ENCODE measurements around the gene ARL10.

The ARL10 gene

DNA sequence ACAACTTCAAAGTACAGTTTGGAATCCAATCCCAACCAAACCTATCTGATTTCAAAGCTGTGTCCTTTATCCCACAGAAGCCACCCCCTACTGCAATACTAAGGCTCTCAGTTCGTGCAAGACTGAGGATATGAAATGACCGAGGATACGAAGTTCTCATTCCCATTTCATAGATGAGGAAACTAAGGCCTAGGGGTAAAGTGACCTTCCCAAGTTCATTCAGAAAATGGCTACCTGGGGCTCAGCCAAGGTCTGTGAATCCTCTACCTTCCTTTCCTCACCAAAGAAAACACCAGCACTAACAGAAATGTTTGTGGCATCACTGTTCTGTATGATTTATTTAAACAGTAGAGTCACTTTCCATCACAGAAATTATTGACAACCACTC is 9.1 kb upstream of the ARL10 start:
- Histone ChIP-seq H3K27me3 (ENCODE audit: insufficient read depth, low read depth, severe bottlenecking) (no peaks in the 10 kb centered on the region), H3K36me3 (peaks cover 73% of the 10 kb centered on the region), H3K27ac (no peak overlapping the region), H3K9me3 (ENCODE audit: severe bottlenecking) (no peaks in the 10 kb centered on the region), H3K4me3 (ENCODE audit: low read depth, low read length) (no peak overlapping the region)
- no peak for DNase-seq
- TF ChIP-seq, protein P1, sequence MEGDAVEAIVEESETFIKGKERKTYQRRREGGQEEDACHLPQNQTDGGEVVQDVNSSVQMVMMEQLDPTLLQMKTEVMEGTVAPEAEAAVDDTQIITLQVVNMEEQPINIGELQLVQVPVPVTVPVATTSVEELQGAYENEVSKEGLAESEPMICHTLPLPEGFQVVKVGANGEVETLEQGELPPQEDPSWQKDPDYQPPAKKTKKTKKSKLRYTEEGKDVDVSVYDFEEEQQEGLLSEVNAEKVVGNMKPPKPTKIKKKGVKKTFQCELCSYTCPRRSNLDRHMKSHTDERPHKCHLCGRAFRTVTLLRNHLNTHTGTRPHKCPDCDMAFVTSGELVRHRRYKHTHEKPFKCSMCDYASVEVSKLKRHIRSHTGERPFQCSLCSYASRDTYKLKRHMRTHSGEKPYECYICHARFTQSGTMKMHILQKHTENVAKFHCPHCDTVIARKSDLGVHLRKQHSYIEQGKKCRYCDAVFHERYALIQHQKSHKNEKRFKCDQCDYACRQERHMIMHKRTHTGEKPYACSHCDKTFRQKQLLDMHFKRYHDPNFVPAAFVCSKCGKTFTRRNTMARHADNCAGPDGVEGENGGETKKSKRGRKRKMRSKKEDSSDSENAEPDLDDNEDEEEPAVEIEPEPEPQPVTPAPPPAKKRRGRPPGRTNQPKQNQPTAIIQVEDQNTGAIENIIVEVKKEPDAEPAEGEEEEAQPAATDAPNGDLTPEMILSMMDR (IDR thresholded peaks at IDR 0.05; ENCODE audit: low read depth, low read length): no peak

GRCh38 chr5:176359658-176360057 is 5.6 kb upstream of the ARL10 start:
- no peak for DNase-seq
- H3K27ac ChIP-seq: no peak overlapping the region
- TF ChIP-seq, protein P1 (IDR thresholded peaks at IDR 0.05; ENCODE audit: low read depth, low read length): no peak
- no peaks in the 10 kb centered on the region for H3K9me3 ChIP-seq (ENCODE audit: severe bottlenecking)
- peaks cover 49% of the 10 kb centered on the region for H3K36me3 ChIP-seq
- H3K27me3 ChIP-seq (ENCODE audit: insufficient read depth, low read depth, severe bottlenecking): no peaks in the 10 kb centered on the region
- no peak overlapping the region for H3K4me3 ChIP-seq (ENCODE audit: low read depth, low read length)

GRCh38 chr5:176360894-176361436 is 4.3 kb upstream of the ARL10 start:
- Histone ChIP-seq H3K27me3 (ENCODE audit: insufficient read depth, low read depth, severe bottlenecking) (no peaks in the 10 kb centered on the region), H3K36me3 (peaks cover 39% of the 10 kb centered on the region), H3K4me3 (ENCODE audit: low read depth, low read length) (peak overlapping the region; percentile 95), H3K27ac (peak overlapping the region; percentile 96), H3K9me3 (ENCODE audit: severe bottlenecking) (no peaks in the 10 kb centered on the region)
- DNase-seq: peak; percentile 40
- TF ChIP-seq, protein P1 (IDR thresholded peaks at IDR 0.05; ENCODE audit: low read depth, low read length): no peak

DNA sequence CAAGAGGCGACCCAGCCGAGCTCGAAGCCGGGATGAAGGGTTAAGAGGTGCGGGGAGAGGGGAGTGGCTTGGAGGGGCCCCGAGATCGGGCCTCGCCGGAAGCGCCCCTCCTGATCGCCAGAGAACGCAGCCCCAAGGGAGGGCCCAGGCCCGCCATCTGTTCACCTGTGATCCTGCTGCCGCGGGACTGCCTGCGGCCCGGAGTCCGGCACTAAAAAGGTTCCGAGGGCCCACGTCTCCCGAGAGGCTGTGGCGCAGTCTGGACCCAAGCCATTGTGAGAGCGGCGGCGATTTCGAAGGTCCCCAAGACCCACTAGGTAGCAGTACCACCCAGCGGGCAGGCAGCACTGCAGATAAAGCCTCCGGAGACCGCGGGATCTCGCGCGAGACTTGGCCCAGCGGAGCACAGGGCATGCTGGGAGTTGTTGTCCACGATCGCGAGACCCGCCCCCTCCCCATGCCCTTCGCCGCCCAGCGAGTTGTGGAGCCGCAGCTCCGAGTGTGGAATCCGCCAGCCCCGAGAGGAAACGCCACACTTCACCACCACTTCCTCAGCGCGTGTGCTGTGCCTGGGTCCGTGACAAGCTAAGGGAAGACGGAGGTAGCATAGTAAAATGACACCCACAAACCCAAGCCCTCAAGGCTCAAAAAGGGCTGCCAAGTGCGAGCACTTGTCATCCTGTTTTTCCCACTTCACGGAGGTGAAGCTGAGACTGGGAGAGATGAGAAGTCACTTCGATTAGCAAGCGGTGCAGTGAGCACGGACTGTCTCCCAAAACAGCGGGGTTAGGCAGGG is 3.7 kb upstream of the ARL10 start, which contains the start of gene KIAA1191:
TSS of gene KIAA1191 (minus strand) at position 328 of the 796 bp plus-strand sequence. CDS start 2,256 bp downstream, outside the sequence.
- Histone ChIP-seq H3K27me3 (ENCODE audit: insufficient read depth, low read depth, severe bottlenecking) (no peaks in the 10 kb centered on the region), H3K36me3 (peaks cover 33% of the 10 kb centered on the region), H3K9me3 (ENCODE audit: severe bottlenecking) (no peaks in the 10 kb centered on the region), H3K27ac (peak within 1 kb of the TSS; percentile 96), H3K4me3 (ENCODE audit: low read depth, low read length) (peak within 1 kb of the TSS; percentile 95)
- TF ChIP-seq, protein P1 (IDR thresholded peaks at IDR 0.05; ENCODE audit: low read depth, low read length): peak; percentile 39; the same call in 1 of the 2 replicates
- DNase-seq: peak; percentile 94

DNA sequence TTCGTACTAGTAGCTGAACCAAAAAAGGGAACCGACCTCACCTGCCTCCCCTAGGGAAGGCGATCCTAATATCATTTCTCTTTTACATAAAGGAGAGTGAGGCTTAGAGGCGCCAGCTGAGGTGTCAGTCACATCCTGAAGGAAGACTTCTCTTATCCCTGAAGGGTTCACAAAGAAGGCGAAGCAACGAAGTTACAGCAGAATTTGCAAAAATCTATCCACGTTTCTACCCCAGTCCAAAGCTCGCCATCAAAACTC is 3.1 kb upstream of the ARL10 start:
- no peaks in the 10 kb centered on the region for H3K9me3 ChIP-seq (ENCODE audit: severe bottlenecking)
- TF ChIP-seq, protein P1 (IDR thresholded peaks at IDR 0.05; ENCODE audit: low read depth, low read length): no peak
- peaks cover 28% of the 10 kb centered on the region for H3K36me3 ChIP-seq
- peak overlapping the region; percentile 95 for H3K4me3 ChIP-seq (ENCODE audit: low read depth, low read length)
- no peak overlapping the region for H3K27ac ChIP-seq
- H3K27me3 ChIP-seq (ENCODE audit: insufficient read depth, low read depth, severe bottlenecking): no peaks in the 10 kb centered on the region
- no peak for DNase-seq
